ENCODE results near the gene SHROOM4.
A peak's percentile ranks its signal among the peaks of the same experiment; 100 is the strongest.

SHROOM4 gene, protein sequence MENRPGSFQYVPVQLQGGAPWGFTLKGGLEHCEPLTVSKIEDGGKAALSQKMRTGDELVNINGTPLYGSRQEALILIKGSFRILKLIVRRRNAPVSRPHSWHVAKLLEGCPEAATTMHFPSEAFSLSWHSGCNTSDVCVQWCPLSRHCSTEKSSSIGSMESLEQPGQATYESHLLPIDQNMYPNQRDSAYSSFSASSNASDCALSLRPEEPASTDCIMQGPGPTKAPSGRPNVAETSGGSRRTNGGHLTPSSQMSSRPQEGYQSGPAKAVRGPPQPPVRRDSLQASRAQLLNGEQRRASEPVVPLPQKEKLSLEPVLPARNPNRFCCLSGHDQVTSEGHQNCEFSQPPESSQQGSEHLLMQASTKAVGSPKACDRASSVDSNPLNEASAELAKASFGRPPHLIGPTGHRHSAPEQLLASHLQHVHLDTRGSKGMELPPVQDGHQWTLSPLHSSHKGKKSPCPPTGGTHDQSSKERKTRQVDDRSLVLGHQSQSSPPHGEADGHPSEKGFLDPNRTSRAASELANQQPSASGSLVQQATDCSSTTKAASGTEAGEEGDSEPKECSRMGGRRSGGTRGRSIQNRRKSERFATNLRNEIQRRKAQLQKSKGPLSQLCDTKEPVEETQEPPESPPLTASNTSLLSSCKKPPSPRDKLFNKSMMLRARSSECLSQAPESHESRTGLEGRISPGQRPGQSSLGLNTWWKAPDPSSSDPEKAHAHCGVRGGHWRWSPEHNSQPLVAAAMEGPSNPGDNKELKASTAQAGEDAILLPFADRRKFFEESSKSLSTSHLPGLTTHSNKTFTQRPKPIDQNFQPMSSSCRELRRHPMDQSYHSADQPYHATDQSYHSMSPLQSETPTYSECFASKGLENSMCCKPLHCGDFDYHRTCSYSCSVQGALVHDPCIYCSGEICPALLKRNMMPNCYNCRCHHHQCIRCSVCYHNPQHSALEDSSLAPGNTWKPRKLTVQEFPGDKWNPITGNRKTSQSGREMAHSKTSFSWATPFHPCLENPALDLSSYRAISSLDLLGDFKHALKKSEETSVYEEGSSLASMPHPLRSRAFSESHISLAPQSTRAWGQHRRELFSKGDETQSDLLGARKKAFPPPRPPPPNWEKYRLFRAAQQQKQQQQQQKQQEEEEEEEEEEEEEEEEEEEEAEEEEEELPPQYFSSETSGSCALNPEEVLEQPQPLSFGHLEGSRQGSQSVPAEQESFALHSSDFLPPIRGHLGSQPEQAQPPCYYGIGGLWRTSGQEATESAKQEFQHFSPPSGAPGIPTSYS (N-terminal part only)

DNA sequence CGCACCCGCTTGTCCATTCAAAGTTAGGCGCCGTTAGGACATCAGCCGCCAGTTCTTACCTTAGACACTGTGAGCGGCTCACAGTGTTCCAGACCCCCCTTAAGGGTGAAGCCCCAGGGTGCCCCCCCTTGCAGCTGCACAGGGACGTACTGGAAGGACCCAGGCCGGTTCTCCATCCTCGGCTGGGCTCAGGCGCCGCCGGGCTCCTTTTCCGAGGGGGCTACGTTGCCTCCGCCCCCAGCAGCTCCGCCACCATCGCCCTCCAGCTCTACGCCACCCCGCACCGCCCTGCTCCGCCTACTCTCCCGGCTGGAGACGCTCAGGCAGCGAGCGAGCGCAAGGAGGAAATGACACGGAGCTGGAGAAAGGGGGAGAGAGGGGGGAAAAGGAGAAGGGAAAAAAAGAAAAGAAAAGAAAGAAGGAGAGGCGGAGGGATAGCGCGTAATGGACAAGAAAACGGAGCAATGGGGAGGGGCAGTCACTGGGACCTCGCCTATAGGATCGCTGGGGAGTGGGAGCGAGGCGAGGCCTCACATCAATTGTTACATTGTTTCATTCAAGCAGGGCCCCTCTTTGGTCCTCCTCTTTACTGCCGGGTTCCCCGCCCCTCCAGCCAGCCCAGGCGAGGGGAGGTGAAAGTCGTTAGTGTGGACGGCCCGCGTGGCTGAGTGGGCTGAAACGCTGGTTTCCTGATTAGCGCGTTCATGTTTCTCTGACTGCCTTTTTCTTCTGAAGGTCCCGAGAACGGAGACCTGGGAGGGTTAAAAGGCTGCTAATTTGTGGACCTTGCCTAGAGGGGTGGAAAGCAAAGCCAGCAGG lies at the start of gene SHROOM4:
Gene SHROOM4, minus strand, starts transcription at position 352 of the 819 bp plus-strand sequence. Its CDS starts 176 bp downstream, at position 176.
- peak; percentile 5 for DNase-seq

DNA sequence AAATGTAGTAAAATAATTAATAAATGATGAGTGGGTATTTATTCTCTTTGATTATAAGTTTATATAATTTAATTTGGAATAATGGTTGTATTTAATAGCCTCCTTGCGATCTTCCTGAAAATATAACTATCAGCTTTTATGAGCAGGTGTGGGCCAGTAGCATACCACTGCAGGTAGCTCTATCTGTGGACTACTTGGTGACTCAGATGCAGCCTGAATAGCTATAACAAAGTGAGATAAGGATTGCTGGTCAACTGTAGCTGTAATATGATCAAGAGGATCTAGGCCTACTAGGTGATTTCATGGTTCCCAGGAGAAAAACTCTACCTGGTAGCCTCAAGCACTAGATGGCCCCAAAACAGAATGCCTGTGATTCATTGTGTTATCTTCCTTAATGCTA lies 49.5 kb upstream of the SHROOM4 start:
- no peak for DNase-seq

DNA sequence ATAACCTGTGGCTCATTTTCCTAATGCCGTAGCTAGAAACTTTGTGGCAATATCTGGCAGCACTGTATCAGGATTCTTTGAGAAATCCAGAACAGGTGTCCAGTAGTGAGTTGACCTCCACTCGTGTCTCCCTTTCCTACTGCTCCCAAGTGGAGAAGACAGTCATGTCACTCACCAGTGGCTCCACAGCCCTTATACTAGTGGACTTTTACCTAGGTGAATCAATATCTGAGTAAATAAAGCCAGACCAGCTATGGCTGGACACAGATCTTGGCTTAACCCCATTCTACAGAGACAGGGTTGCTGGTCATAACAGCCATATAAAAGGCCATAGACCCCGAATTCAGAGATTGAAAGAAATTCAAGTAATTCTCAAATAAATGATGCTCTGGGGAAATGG lies 46.5 kb upstream of the SHROOM4 start:
- no peak for DNase-seq

DNA sequence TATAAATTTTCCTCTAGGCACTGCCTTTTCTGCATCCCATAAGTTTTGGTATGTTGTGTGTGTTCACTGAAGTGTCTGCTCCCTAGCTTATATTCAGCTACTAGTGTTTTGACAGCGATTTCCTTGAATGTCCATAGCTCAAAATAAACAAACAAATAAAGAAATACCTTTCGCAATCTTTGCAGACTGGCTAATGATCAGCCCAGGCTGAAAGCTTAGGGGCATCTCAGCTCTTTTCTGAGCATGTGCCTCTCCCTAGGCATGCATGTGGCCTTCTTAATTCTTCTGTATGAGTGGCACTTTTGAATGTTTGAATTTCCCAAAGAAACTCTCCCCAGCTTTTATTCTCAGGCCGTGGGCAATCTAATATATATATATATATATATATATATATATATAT lies 44.6 kb upstream of the SHROOM4 start:
- DNase-seq = no peak

DNA sequence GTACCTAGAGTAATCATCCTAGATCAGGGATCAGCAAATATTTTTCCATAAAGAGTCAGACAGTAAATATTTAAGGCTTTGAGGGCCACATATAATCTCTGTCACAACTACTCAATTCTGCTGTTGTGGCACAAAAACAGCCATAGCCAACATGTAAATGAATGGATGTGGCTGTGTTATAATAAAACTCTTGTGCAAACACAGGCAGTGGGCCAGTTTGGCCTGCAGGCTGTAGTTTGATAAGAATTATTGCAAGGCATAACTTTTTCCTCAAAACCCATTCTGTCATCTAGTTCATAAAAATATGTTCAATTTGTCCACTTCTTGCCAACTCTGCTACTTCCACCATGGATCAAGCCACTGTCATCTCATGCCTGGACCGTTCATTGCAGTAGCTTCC lies 39.4 kb upstream of the SHROOM4 start:
- DNase-seq = no peak

DNA sequence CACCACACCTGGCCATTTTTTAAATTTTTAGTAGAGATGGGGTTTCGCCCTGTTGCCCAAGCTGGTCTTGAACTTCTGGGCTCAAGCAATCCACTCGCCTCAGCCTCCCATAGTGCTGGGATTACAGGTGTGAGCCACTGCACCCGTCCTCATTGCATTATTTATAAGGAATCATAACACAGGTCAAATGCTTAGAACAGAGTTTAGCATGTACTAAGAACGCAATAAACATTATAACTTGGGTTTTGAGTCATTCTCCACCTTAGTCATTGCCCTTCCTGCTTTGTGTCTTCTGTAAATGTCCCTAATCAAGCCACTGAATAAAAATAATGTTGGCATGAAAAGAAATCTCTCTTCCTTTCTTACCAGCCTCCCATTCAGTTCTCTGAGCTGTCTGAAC lies 38.5 kb upstream of the SHROOM4 start:
- no peak for DNase-seq

DNA sequence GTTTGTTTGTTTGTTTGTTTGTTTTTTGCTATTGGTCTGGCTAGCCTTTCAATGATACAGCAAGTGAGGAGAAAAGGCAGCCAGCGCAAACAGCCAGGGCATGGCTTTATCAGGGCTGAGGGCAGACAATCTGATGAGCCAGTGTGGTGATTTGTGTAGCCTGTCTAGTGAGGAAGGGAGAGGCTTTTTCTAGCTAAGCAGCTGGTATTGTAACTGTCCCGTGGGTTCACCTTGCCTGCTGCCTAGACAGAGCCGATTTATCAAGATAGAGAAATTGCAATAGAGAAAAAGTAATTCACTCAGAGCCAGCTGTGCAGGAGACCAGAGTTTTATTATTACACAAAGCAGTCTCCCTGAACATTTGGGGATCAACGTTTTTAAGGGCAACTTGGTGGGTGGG lies 28.2 kb upstream of the SHROOM4 start:
- no peak for DNase-seq

DNA sequence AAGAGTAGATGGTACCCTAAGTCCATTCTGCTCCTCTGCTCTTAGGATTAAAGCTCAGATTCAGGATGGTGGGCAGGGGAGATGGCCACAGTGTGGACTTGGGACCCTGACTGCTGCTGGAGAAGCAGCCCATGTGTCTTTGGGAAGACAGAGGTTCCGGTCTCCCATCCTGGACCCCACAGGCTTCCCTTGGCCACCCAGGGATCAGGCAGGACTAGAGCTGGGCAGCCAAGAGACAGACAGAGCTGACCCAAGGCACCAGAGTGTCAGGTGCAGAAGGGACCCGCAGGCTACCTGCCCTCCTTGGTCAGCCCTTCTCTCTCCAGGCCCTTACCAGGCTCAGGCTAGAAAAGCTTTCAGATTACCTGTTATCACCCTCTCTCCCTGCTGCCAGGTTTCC lies 25.7 kb upstream of the SHROOM4 start:
- no peak for DNase-seq

DNA sequence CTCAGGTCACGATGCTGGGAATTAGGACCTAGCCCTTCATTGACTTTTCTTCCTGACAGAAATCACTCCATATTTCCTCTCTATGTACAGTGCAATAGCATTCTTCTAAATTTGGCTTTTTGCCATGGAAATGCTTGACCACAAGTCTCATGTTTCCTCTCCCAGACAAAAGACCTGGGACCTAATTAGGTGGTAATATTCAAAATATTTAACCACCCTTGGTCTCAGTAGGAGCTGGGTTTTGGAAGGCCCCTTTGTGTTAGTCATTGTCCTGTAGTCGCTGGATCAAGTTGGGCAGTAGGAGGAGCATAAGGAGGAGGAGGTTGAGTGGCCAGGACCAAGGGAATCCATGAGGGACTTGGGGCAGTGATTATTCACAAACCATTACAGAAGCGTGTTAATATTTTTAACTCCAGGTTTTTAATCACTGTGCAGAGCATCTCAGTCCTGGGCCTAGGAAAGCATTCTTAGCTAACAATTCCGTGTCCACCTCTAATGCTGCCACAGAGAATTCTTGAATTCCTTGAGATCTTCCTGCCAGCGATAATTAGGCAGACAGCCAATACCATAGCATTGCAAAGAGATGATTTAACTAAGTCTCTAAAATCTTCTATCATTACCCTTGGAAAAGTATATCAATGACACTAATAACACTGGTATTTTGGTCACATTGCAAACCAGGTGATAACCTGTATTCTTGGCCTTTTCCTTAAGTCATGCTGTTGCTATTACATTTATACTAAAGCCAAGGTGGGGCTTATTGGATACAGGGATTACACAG lies 25.0 kb upstream of the SHROOM4 start:
- DNase-seq = no peak

DNA sequence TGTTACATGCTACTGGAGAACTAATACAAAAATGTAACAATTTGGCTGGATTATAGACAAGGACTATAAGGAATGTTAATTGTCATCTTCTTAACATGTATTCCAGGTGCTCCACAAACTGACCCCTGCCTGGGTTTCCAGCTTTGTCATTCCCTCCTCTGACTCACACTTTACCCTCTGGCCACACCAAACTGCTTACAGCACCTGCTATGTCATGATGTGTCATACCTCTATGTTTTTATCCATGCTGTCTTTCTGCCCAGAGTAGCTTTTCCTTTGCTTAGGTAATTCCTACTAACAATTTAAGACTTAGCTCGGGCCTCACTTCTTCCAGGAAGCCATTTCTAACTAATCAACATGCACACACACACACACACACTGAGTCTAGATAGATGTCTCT lies 14.0 kb upstream of the SHROOM4 start:
- no peak for DNase-seq

DNA sequence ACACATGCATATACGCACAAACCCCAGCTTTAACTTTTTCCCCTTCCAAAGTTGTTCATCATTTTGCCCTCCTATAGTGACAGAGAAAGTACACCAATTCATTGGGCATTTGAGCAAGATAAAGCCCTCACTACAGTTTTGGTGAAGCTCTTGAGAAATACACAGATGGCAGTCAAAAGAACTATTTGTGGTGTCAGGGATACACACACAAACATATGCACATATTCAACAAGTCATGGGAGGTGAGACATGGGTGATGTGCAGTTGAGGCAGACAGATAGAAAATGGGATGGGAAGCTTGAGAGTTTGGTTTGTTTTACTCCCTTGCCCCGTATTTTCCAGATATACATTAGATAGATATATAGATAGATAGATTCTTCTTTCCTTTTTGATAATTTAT lies 11.8 kb upstream of the SHROOM4 start:
- no peak for DNase-seq

DNA sequence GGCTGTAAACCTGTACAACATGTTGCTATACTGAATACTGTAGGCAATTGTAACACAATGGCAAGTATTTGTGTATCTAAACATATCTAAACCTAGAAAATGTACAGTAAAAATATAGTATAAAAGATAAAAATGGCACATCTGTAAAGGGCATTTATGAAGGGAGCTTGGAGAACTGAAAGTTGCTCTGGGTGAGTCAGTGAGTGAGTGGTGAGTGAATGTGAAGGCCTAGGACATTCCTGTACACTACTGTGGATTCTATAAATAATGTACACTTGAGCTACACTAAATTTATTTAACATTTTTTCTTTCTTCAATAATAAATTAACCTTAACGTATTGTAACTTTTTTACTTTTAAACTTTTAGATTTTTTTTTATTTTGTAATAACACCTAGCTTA lies 5.0 kb upstream of the SHROOM4 start:
- DNase-seq = no peak

DNA sequence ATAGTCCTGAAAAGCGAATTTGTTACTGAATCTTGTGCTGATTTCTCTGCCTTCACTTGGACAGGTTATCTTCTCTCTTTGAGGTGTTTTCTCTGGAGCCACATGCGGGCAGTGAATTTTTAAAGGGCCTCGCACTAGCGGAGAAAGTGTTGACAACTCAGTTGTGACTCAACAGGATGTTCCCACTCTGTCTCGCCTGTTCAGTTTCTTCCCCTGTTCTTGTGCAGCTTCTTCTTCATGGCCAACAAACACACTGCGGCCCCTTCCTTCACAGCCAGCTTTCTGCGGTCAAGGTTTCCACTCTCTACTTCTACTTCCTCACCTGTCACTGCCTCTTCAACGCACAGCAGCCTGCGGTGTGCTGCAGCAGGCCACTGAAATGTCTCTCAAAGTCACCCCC lies 1.1 kb upstream of the SHROOM4 start:
- no peak for DNase-seq

DNA sequence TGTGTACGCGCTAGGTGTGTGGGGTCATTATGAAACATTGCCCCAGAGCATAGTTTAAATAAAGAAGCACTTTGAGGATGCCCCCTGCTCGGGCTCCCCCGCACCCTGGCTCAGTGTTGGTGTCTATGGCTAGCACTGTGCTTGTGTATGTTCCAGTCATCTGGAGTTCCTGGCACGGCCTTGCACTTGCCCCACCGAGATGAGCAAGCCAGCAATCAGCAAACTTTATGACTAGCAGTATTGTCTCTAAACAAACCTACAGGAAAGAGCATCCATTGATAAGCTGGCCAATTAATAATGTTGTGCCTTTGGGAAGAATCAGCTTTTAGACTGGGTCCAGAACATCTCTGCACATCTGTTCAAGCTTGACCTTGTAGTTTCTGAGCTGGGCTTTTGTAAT lies 707 bp upstream of the SHROOM4 start:
- no peak for DNase-seq

DNA sequence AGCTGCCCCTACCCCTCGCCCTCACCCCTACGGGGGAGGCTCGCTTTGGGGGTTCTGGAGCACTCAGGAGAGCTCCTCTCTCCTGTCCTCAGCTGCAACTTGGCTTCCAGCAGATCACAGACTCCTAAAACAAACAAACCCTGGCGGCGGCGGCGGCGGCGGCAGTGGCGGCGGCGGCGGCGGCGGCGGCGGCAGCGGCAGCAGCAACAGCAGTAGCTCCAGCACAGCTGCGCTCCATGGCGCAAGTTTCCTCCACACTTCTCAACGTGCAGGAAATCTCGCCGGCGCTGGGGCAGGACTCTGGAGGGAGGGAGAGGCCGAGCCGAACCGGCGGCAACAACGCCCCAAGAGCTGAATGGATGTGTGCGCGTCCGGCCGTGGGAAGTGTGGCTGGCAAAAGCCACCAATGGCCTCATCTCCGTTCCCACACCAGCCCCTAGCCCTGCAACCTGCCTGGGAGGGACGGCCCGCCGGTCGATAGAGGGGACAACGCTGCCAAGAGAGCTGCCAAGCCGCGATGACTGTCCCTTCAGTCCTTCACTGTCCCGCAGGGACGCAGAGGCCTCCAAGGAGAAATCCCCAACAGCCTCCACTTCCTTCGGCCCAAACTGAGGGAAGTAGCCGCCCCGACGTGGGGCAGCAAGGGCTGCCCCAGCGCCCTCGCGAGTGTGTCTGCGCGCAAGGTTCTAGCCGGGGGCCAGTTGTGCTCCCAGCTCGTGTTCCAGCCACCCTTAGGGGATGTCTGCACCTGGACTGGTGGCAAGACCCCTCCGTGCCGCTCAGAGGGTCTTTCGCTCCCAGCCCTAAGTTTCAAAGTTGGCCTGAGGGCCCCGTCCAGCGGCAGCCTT lies 775 bp downstream of the SHROOM4 start:
- DNase-seq = peak; percentile 6

DNA sequence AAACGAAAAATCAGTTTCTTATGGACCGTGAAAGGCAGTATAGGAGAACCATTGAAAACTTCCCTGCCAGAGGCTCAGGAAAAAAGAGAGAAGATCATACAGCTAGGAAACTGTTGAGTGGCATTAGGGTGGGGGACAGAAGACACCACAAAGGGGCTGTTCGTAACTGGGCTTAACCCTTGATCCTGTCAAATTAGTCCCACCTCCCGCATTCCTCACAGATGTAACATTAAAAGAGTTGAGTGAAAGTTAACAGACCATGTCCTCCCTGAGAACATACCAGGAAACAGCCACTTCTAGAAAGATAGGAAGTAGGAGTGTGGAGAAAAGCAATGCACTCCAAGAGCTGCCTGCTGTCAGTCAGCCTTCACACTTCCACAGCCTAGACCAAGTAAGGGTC lies 8.7 kb downstream of the SHROOM4 start:
- no peak for DNase-seq

DNA sequence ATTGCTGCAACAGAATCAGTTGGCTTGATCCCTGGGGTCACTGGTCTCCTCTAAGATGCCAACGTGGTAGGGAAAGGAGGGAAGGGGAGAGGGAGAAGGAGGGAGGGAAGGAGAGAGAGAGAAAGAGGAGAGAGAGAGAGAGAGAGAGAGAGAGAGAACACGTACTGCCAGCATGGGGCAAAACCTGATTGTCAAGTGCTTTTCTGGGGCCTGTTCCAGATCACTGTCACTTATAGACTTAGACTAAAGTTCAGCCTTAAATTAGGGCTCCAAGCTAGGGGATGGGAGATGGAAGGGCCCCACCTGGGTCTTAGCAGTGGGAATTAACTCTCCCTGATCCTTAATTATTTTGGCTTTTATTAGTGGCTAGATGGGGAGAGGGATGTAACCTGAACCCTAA lies 12.9 kb downstream of the SHROOM4 start:
- DNase-seq = no peak

DNA sequence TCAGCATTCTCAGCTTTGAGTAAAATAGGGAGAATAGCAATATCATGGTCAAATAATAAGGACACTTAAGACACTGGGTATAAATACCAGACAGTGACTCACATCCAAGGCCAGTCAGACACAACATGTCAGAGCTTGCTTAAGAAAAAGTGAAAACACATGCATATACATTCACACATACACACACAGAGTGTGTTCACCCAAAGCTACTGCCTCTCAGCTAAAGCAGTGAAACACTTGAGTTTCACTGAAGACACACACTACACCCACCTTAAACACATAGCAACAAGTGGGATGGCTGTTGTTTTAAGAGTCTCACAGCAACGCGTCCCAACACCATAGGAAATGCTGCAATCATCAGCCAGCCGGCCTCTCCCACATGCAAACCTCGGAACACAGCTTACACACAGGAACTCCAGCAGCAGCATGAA lies 14.4 kb downstream of the SHROOM4 start:
- no peak for DNase-seq

DNA sequence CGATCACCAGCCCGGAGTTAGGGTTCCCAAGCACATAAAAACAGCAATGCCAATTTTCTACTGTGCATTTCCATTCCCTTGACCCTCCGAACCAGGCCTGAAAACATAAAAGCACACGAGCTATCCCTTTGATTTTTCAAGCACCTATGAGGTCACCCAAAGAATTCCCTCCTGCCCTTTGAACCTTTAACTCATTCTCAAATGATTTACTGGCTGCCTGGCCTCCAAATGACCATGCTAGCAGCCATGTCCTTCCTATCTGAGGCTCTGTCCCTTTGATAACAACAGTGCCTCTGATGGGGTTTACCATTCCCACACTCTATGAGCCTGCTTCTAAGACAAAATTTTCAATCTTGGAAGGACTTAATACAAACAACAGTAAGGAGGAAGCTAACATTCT lies 15.2 kb downstream of the SHROOM4 start:
- DNase-seq = no peak

DNA sequence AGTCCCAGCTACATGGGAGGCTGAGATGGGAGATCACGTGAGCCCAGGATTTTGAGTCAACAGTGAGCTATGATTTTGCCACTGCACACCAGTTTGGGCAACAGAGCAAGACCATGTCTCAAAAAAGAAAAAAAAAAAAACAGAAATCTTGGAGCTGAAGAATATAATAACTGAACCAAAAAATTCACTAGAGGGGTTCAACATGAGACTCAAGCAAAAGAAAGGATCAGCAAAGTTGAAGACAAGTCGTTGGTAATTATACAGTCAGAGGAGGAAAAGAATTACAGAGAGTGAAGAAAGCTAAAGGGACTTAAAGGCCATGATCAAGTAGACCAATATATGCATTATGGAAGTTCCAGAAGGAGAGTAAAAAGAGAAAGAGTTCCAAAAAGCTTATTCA lies 26.9 kb downstream of the SHROOM4 start:
- DNase-seq = no peak

DNA sequence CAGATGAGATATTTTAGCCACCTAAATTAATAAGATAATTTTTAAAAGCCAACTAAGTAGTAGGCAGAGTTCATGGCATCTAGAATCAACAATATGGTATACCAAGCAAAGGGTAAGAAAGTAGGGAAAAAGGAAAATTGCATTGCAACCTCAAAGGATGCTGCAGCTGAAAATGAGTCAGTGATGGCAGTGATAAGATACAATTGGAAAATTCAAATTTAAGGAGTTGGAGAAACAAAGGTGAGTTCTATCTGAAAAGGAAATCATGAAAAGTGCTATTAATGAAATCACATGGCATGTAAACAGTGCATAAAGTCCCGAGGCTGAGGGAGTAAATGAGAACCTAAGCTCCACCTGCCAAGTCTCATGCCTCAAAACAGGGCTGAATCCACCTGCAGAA lies 33.9 kb downstream of the SHROOM4 start:
- DNase-seq = no peak
